HG02870 (cell line): ENCODE measurements around the gene ITCH.
"Not testable (repeated sequence)": the region's sequence is repeated elsewhere in the genome, so short reads cannot be mapped to it uniquely, and the experiment has no call there.

Source experiments
- ATAC-seq: cut with Tn5 transposase; IDR thresholded peaks from one replicate; pipeline ENCODE4 v1.9.1; 2021; ENCODE audit warnings: mild to moderate bottlenecking, moderate library complexity; ENCODE audit not compliant: unreplicated experiment

Gene ITCH

DNA sequence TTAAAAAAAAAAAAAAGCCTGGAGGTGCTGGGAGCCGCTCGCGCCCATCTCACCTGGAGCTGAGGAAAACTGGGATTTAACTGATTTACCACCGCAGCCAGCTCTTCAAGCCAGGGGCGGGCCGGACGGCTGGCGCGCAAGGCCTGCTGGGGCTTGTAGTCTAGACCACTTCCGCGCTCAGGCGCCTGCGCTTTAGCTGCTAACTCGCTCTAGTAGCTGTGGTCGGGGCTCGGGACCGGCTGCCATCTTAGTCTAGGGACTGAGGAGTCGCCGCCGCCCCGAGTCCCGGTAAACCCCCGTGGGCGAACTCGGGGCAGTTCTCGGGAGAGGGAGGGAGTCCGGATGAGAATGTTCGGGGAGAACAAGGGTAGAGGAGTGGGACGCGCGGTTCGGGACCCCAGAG is at the start of gene ITCH:
Gene ITCH, plus strand, starts transcription at position 212 of the 403 bp plus-strand sequence. CDS start 30,539 bp downstream, outside the sequence.
- peak; percentile 93 for ATAC-seq

DNA sequence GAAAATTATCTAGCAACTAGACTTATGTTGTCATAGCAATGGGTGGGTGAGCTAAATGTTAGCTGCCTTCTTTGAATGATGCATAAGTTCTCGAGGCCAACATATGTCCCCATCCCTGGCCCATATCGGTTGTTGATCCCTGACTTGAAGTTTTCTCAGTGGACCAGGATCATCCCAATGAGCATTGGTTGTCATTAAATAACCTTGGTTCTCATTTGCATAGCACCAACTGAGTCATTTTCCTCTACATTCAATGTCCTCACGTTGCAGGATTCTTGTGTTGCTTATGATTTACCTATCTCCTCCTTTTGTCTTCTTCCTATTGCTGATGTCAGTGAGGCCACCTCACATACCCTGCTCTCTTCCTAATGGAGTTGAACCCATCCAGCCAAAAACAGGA is 47.8 kb upstream of the ITCH start:
- no peak for ATAC-seq

DNA sequence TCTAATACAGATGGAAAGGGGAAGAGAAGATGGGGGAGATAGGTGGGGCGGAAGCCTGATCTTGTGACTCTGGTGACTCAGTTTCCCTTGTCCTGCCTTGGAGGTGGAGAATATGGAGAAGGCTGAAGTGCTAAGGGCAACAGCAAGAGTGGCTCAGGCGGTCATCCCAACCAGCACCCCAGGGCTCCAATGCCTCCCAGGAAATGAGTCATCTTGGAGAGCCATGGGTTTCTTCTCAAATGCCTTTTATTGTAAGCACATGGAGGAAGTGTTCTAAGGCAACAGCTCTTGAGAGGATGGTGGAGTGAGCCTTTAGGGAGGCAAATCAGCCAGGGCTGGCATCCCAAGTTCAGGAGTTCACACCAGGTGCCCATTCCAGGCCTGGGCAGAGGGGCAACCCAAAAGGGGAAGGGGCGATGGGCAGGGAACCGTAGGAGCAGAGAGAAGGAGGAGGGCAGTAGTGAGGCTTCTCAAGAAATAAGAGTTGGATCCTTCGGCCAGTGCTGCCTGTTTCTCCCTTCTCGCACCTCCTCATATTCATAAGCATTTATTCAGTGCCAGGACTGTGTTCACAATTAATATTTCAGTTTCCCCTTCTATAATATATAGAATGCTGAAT is 46.8 kb upstream of the ITCH start:
- ATAC-seq = no peak

- no peak for ATAC-seq
These were observed 44.2 kb upstream of the ITCH start for GRCh38 chr20:34318609-34319443.

DNA sequence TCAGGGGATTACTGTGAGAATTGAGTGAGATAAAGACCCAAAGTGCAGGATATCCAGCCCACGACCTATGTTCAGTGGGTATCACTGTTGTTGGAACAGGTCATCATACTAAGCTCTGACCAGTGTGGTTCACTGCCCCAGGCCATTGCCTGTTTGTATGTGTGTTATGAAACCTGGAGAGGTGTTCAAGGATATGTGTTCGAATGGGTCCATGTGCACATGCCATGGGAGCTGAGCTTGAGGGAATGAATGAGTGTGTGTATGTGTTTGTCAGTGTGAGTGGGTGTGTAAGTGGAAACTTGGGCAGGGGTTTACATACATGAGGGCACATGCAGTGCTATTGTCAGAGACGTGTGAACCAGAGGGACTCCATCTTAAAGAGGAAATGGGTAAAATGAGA is 42.2 kb upstream of the ITCH start:
- ATAC-seq = no peak

DNA sequence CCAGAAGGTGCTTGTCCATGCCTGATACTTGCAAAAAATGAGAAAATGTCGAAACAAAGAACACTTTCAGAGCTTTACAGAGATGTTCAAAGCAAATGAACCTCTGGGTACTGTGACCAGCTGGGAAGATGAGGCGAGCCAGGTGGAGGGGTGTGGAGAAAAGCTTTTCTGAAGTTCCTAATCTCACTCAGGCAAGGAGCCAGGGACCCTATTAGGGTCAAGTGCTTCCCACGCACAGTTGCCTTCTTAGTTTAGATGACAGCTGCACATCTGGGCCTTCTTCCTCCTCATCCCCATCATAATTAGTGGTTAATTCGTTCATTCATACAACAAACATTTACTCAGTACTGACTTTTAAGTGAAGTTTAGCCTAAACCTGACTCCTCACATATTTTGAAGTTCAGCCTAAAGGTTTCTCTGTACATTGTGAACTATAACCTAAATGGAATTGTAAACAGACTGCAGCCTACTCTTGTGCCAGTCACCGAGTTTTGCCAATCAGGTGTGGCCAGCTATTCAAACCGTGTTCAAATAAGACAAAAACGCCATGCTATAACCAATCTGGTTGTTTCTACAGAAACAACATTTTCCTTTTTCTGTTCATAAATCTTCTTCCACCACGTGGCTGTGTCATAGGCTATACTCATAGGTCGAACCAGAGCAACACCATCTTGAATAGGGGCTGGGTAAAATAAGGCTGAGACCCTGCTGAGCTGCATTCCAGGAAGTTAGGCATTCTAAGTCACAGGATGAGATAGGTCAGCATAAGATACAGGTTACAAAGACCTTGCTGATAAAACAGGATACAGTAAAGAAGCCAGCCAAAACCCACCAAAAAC is 40.6 kb upstream of the ITCH start:
- no peak for ATAC-seq

GRCh38 chr20:34324541-34324940 is 38.5 kb upstream of the ITCH start:
- no peak for ATAC-seq

DNA sequence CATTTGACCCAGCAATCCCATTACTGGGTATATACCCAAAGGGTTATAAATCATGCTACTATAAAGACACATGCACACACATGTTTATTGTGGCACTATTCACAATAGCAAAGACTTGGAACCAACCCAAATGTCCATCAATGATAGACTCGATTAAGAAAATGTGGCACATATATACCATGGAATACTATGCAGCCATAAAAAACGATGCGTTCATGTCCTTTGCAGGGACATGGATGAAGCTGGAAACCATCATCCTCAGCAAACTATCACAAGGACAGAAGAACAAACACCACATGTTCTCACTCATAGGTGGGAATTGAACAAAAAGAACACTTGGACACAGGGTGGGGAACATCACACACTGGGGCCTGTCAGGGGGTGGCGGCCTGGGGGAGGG is 34.9 kb upstream of the ITCH start:
- not testable (repeated sequence) for ATAC-seq

- ATAC-seq = no peak
These were observed 34.0 kb upstream of the ITCH start for GRCh38 chr20:34328928-34329677.

GRCh38 chr20:34330861-34331544 is 32.1 kb upstream of the ITCH start:
- not testable (repeated sequence) for ATAC-seq

DNA sequence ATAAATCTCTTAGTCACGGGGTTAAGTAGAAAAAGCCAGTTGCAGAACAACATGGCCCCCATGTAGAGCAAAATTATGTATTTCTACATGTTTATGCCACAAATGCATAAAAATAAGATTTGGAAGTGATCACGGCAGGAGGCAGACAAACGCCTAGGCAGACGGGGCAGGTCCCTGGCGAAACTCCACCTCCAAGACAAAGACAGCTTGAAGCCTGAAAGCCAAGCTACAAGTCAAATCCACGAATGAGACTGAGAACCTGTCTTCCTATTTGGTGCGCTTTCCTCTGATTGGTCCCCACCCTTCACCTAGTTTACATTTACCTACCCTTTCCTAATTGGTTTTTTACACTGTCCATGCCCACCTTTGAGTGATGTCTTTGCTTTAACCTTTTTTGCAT is 31.2 kb upstream of the ITCH start:
- no peak for ATAC-seq

DNA sequence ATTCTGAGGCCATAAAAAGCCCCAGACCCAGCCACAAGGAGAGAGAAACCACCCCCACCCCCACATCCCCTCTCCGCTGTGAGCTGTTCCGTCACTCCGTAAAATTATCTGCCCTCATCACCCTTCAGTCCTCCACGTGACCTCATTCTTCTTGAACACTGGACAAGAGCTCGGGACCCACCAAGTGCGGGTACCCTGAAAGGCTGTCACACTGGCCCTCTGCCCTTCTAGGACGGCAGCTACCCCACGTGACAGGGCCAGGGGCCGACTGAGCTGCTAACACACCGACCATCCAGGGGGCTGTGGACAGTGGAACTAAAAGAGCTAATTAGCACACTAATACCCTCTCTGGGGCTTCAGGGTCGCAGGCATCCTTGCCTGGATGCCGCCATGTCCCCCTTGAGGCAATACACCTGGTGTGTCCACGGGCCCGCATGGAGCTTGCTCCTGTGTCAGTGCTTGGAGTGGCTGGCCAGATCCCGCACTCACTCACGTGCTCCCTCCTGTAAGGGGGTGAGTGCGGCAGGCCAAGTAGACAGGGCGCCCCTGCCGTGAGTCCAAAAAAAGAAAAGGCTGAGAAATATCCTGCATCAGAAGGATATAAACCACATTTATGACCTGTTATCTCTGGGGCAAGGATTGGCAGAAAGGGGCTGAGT is 30.7 kb upstream of the ITCH start:
- no peak for ATAC-seq

DNA sequence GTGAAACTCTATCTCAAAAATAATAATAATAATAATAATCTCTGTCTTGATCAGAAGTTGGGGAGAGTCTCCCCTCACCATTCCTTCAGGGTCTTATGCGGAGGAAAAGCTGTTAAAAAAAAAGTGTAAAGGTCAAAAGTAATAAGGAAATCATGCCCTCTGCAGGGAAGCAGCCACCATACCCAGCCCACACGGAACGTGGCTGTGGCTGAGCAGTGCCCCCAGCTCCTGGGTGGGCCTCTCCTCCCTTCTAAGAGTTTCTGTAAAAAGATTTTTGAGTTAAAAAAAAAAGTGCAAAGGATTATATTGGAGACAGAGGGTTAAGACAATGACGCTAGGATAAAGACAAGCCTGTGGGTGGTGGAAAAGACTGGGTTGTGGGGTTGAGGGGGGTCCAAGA is 29.3 kb upstream of the ITCH start:
- ATAC-seq = no peak

- ATAC-seq = no peak
These were observed 28.2 kb upstream of the ITCH start for GRCh38 chr20:34334654-34335407.

DNA sequence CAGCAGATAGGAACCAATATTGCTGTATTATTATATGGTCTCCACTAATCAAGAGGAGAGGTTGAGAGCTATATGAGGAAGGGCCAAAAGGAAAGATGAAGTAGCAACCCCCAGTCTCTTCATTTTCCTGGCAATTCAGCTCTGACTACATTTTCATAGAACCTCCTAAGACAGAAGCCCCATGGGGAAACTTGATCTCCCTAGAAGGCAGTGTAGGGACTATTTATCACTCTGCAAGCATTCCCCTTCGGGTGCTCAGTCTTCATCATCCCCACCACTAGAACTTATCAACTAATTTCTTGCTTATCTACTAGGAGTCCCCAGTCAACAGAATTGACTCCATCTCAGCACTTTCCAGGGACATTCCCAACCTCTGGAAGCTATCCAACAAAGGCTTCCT is 25.5 kb upstream of the ITCH start:
- no peak for ATAC-seq

- no peak for ATAC-seq
These were observed 24.9 kb upstream of the ITCH start for GRCh38 chr20:34337982-34338726.

GRCh38 chr20:34340726-34341125 is 22.3 kb upstream of the ITCH start:
- not testable (repeated sequence) for ATAC-seq

DNA sequence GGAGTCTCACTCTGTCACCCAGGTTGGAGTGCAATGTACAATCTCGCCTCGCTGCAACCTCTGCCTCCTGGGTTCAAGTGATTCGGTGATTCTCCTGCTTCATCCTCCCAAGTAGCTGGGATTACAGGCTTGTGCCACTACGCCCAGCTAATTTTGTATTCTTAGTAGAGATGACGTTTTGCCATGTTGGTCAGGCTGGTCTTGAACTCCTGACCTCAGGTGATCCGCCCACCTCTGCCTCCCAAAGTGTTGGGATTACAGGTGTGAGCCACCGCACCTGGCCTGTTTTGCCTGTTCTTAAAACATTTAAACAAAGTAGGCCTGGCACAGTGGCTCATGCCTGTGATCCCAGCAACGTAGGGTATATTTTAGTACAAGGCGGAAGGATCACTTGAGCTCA is 21.9 kb upstream of the ITCH start:
- not testable (repeated sequence) for ATAC-seq
